GM19025 (cell line): Measurements from ENCODE around the gene PHKB.
A peak's percentile ranks its signal among the peaks of the same experiment; 100 is the strongest.
"Not testable (repeated sequence)": the region's sequence is repeated elsewhere in the genome, so short reads cannot be mapped to it uniquely, and the experiment has no call there.

Experiments used
- ATAC-seq: cut with Tn5 transposase; IDR thresholded peaks from one replicate; pipeline ENCODE4 v1.9.1; 2021; ENCODE audit warnings: mild to moderate bottlenecking, low read depth, moderate library complexity; ENCODE audit not compliant: unreplicated experiment

The PHKB gene

DNA sequence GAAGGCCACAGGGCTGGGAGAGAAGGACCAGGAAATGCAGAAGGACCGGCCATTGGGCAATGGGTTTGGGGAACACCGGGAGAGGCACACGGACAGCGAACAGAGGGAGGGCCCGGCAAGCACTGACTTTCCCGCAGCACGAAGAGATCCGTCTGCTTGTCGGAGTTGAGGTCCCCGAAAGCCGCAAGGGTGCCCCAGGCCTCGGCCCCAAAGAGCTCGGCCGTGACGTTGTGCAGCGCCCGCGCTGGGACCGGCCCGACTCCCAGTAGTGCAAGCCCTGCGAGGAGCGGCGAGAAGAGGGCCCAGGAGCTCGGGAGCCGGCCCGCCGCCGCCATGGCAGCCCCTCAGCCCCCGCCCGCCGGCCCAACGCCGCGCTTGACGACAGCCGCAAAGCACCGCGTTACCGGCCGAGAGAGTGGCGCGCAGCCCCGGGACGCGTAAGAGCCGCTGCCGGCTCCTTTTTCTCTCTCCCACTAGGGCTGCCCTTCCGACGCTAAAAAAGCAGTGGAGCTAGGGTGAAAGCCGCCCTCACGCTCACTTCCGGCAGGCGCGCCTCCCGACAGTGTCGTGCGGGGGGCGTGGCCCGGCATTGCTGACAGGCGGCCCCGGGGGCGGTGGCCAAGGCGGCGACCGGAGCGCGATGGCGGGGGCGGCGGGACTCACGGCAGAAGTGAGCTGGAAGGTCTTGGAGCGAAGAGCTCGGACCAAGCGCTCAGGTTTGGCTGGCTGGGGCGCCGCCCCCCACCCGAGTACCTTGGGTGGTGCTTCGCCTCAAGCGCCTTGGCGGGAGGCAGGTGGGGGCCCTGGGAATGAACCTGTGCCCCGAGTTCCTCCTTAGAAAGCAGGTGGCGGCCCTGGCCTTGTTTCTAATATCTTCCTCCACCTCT lies at the start of gene PHKB, which contains the start of gene ITFG1:
TSS of gene PHKB (plus strand) at position 621 of the 887 bp plus-strand sequence. CDS start at position 641, 20 bp downstream.
TSS of gene ITFG1 (minus strand) at position 353 of the 887 bp plus-strand sequence. CDS start at position 335, 18 bp downstream.
- peak; percentile 75 for ATAC-seq

DNA sequence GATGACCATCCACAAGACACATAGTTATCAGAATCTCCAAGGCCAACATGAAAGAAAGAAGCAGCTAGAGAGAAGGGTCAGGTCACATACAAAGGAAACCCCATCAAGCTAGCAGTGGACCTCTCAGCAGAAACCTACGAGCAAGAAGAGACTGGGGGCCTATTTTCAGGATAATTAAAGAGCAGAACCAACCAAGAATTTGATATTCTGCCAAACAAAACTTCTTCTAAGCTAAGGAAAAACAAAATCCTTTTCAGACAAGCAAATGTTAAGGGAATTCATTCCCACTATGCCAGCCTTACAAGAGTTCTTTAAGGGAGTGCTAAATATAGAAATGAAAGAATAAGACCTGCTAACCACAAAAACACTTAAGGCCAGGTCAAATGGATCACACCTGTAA lies 48.1 kb upstream of the PHKB start:
- ATAC-seq = no peak

DNA sequence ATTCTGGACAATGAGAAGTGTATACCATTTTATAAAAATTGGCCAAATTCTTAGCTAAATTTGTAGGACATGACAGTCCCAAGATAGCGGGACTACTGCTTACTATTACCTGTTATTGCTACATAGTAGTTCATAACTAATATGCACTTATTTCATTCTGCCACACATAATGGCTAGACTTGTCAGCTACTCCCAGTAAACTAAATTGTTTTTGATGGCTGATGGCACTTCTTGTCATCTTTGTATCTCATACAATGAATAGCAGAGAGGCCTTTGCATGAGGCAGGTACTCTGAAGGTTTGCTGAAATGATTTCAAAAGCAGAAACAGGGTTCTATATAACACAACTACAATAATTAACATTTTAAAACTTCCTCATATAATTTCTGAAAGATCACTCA lies 44.3 kb upstream of the PHKB start:
- no peak for ATAC-seq

GRCh38 chr16:47424846-47425245 lies 36.3 kb upstream of the PHKB start:
- ATAC-seq = no peak

- no peak for ATAC-seq
Measured at GRCh38 chr16:47426806-47427205, 34.3 kb upstream of the PHKB start.

DNA sequence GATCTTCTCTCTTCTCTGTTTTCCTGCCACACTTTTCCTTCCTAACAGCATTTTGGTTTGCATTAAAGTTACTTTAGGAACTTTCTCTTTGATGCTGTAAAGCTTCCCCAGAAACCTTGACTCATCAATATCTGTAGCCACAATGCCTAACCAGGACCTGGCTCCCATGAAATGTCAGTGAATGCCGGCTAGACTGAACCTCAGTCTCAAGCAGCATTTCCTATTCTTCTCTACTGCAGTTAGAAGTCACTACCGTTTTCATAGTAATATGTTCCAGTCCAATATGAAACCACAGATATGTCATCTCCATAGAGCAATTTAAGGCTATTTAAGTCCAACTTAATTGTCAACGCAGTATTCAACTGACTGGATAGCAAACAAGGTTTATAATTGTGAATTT lies 29.2 kb upstream of the PHKB start:
- no peak for ATAC-seq

GRCh38 chr16:47434274-47434673 lies 26.9 kb upstream of the PHKB start:
- not testable (repeated sequence) for ATAC-seq

- ATAC-seq = not testable (repeated sequence)
Measured at GRCh38 chr16:47440066-47440465, 21.1 kb upstream of the PHKB start.

- ATAC-seq = not testable (repeated sequence)
Measured at GRCh38 chr16:47442884-47443283, 18.2 kb upstream of the PHKB start.

DNA sequence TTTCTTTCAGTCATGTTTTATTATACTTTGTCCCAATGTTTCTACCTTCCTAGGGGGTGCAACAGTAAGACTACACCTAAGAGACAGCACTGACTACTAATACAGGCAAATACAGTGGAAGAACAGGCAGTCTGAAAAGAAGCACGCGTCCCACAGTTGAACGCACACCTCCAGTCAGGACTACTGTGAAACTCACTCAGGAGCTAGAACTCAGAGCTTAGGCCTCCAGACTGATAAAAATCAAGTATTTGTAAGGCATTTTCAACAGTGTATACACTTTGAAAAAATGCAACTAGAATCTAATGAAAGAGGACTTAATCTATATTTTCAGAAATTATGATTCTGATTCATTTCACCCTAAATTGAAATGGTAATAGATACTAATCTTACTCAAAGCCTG lies 14.7 kb upstream of the PHKB start:
- no peak for ATAC-seq

DNA sequence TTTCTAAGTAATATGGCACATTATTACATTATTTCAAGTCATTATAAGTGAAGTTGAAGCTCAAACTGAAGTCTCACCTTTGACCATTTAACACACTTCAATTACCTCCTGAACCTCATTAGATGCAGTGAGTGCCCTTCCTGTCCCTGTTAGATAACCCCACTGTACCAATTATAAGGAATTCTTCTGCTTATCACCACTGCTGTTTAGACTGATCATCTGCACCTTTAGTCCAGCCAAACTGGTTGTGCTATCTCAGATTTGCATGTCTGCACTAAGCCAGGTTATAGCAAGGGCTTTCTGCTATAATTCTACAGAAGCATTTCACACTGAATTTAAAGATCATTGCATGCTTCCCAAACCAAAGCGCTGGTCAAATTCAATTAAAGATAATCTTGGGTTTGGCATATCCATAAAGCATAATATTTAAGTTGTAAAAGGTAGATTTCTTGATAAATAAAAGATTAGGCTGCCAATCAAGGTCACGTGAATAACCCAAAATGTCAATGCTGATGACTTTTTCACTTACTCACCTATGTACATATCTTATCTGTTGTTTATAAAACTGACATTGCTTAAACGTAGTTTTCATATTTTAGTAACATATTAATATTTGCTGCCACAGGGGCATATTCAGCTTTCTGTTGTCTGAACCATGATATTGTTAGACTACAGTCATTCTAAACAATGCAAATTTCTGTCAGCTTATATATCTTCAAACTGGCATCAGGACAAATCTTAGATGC lies 12.1 kb upstream of the PHKB start:
- no peak for ATAC-seq

- ATAC-seq = no peak
Measured at GRCh38 chr16:47449788-47450187, 11.3 kb upstream of the PHKB start.

DNA sequence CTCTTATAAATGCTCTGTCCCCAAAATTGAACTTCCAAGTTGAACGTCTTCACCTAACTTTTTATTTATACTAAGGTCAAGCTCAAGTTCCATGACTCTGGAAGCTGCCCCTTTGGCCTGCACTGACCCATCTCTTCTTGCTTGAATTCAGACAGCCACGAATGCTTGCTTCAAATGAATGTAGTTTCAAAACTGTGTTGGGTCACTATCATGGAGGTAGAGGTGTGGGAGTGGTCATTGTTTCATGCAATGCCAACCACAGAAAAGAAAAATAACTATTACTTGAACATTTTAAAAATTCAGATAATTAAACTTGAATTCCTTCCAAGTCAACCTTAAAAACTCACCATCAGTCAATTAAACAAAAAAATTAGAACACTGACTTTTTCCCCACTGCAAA lies 2.8 kb upstream of the PHKB start:
- no peak for ATAC-seq

DNA sequence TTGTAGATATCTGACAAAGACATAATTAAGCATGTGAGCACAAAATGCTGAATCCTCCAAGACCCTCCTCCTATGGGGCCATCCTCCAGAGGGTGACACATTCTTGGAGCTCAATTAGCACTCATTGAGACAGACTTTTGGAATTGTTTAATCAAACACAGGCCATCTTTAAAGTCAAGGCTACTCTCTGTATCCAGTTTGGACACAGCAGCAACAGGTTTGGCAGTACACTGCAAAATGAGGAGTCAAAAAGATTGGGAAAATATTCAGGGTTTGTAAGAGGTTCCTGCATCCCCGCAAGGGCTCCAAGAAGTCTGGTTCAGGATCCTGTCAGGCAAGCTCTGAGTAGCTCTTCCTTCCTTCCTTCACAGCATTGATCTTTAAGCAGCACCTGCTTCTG lies 1.5 kb upstream of the PHKB start:
- ATAC-seq = no peak

DNA sequence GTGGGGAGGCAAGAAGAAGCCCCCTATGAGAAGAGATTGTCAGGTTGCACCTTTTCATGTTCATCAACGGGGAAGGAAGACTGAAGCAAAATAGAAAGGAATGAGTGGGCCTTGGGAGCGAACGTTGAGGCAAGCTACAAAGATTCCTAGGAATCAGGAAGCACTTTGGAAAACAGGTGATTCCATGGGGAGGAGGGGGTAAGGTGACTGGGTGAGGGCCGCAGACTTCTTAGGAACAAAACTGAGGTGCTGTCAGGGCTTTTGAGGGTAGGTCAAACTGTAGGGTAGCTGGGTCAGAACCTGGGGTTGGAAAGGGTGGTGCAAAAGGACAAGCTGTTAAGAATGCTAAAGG lies 796 bp upstream of the PHKB start:
- no peak for ATAC-seq

DNA sequence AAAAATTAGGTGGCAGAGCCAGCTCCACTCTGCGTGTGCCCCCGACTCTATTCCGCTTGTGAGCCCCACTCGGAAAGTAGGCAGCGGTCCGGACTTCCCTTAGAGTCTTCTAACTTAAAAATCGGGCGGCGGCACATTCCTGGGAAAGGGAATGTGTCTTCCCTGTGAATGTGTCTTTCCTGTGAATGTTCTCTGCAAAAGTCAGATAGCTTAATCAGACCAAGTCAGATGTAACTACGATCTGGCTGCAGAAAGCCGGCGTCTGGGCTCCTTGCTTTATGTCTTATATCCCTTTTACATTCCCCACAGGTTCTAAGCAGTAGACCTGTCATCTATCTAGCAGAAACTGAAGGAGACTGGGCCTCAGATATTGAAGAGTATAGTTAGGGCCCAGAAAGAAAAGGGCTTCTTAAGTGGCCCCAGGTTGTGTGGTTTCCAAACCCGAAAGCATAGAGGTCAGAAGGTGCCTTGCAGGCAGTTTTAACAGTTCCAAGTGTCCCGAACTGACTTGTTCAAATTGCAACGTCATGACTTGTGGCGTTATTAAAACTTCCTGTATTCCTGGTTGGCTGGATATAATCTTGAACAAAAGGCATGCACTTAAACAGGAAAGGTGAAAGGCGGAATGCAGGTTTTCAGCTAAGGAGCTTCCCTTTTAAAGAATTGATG lies 601 bp downstream of the PHKB start:
- no peak for ATAC-seq

DNA sequence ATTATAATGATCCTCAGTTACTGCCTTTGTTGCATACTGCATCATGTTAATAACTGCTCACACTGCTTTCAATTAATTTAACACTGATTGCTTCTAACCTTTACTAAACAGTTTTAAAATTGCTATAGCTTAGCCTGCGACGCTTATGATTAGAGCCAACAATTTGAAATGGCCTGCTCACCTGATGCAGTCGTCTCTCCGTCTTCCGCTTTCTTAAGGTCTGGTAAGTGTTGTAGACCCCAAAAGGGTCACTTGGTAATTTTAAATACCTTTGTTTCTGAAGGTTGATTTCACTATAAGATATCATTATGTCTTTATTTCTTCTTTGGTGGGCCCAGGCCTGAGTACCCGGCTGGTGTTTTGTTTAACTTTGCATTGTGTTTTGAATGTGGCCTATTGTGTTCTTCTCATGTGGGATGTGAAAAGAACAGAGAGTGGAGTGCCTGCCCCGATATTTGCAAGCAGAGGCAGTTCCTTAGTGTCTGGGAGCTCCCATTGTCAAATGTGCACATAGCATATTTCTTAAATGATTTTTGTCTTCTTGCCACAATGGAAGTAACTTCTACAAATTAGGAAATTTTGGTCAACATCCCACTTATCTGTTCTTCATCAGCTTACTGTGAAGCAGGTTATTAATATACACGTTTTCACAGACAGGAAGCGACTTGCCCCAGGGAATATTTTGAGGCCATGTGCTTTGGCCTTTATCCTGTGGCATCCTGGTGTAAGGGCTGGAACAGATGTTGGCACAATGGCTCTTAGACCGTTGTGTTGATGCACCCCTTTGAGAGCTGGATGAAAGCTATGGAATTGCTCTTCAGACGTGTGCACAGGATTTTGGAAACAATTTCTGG lies 2.9 kb downstream of the PHKB start:
- no peak for ATAC-seq

DNA sequence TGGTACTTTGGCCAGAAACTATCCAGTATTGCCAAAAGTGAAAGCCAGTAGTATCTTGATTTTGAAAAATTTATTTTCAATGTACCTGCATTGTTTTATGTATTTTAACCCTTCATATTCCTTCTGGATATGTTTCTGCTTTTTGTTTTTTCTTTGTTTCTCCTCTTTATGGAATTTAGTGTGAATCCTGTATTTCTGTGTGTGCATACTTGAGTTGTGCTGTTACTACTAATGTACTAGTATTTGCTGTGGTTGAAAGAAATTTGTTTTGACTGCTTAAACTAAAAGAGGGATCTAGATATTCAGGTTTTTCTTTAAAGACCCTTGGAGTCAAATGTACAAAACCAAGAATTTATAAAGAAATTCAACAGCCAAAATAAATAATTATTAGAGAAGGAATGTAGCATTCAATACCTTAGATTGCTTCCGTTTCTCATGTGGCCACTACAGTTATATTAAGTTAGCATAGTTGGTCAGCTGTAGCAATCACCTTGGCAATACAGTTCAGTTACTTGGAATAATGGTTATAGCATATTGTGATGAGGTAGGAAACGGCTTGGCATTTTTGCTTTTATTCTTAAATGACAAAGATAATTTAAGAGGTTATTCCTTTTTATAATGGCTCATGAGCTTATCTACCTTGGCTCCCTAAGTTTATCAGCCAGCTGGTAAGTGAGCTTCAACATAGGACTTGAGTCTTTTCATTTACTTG lies 4.9 kb downstream of the PHKB start:
- ATAC-seq = no peak

GRCh38 chr16:47467501-47467900 lies 6.4 kb downstream of the PHKB start:
- no peak for ATAC-seq
